HG03025 (cell line): Measurements from ENCODE around the gene CD200R1.

Source experiments
- ATAC-seq: cut with Tn5 transposase; IDR thresholded peaks from one replicate; pipeline ENCODE4 v1.9.1; 2021; ENCODE audit warnings: mild to moderate bottlenecking, moderate library complexity; ENCODE audit not compliant: unreplicated experiment, low FRiP score

Gene CD200R1

DNA sequence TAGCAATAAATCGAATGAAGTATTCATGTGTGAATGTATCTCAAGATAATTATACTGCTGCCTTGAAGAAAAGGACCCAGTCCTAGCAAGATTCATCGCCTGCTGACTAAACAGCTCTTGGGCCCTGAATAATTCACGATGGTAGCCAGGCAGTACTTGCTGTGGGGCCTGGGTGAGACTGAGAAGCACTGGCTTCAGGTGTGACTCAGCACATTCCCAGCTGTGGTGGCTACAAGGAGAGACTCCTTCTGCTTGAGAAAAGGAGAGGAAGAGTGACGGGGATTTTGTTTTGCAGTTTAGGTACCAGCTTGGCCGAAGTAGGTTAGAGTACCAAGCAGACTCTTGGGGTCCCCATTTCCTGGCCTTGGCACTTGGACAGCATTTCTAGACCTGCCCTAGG is 80.6 kb downstream of the CD200R1 start:
- no peak for ATAC-seq

DNA sequence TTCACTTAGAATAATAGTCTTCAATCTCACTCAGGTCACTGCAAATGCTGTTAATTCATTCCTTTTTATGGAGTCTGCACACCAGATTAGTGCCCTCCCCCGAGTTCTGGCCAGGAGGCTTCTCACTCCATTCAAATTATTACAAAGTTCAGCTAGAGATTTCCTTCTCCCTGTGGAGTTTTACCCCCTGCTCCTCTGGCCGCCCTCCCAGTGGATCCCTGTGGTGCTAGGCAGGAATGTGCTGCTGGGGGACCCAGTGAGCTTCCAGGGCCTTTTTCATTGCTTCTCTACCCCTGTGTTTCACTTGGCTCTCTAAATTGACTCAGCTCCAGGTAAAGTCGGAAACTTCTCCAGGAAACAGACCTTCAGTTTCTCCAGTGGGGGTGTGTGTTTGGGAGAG is 85.5 kb downstream of the CD200R1 start:
- no peak for ATAC-seq

- ATAC-seq, result no peak
These were observed 86.4 kb downstream of the CD200R1 start for GRCh38 chr3:112888381-112889085.

- no peak for ATAC-seq
These were observed 90.1 kb downstream of the CD200R1 start for GRCh38 chr3:112884678-112885290.

DNA sequence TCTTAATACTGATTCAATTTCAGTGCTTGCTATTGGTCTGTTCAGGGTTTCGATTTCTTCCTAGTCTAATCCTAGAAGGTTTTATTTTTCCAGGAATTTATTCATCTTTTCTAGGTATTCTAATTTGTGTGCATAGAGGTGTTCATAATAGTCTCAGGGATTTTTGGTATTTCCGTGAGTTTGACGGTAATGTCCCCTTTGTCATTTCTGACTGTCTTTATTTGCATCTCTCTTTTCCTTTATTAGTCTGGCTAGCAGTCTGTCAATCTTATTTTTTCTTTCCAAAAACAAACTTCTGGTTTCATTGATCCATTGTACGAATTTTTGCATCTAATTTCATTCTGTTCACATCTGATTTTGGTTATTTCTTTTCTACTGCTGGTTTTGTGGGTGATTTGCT is 93.0 kb downstream of the CD200R1 start:
- no peak for ATAC-seq

- no peak for ATAC-seq
These were observed 99.3 kb downstream of the CD200R1 start for GRCh38 chr3:112875561-112875960.

GRCh38 chr3:112874725-112875124 is 100.2 kb downstream of the CD200R1 start:
- no peak for ATAC-seq

- ATAC-seq, result no peak
These were observed 101.3 kb downstream of the CD200R1 start for GRCh38 chr3:112873632-112874031.

DNA sequence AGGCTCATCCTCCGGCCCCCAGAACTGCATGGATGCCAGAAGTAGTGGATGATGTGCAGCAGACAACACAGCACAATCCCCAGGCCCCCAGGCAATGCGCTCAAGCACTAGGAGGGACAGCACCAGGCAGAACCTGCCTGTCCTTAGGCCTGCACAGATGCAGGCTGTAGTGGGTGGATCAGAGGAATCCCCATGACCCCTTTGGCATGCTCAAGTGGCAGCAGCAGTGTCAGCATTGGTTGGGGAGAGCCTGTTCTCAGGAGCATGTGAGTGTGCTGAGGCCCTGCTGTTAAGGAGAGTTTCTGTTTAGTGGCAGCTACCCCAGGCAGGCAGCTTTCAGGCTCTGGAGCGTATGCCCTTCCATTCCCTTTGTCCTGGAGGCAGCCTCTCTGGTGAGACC is 103.2 kb downstream of the CD200R1 start:
- ATAC-seq, result no peak
